Stomach smooth muscle (tissue), 2 donors: ENCODE measurements around the gene ARHGAP25.

Experiments
- H3K27ac ChIP-seq: one replicate; pipeline ENCODE4 v1.7.0; 2013; ENCODE audit warnings: mild to moderate bottlenecking, low read length, inconsistent platforms
- H3K27me3 ChIP-seq, 2 donors: one replicate each; pipeline ENCODE4 v1.7.0; 2013; ENCODE audit warnings: low read length in 2 of 2; ENCODE audit not compliant: insufficient read depth in 2 of 2, control insufficient read depth in 1 of 2
- H3K36me3 ChIP-seq, 2 donors: one replicate each; pipeline ENCODE4 v1.7.0; 2013; ENCODE audit warnings: low read length in 2 of 2; ENCODE audit not compliant: control insufficient read depth in 2 of 2, insufficient read depth in 2 of 2
- H3K4me1 ChIP-seq: one replicate; pipeline ENCODE4 v1.7.0; 2013; ENCODE audit warnings: low read length; ENCODE audit not compliant: control insufficient read depth, insufficient read depth
- H3K4me3 ChIP-seq, 2 donors: one replicate each; pipeline ENCODE4 v1.7.0; 2013; ENCODE audit warnings: low read length in 2 of 2
- H3K9ac ChIP-seq, 2 donors: one replicate each; pipeline ENCODE4 v1.7.0; 2013; ENCODE audit warnings: low read length in 2 of 2, mild to moderate bottlenecking in 1 of 2
- H3K9me3 ChIP-seq, 2 donors: one replicate each; pipeline ENCODE4 v1.7.0; 2013; ENCODE audit warnings: low read length in 2 of 2; ENCODE audit not compliant: control insufficient read depth in 2 of 2
- donor health status: healthy.
- donor health status: Pancreatic carcinoma.

ARHGAP25 gene

GRCh38 chr2:68720665-68721064 is 13.9 kb upstream of the ARHGAP25 start:
- H3K9me3 ChIP-seq: no peaks in the 10 kb centered on the region
- no peak overlapping the region for H3K27ac ChIP-seq
- H3K36me3 ChIP-seq: no peaks in the 10 kb centered on the region
- H3K27me3 ChIP-seq: no peaks in the 10 kb centered on the region
- no peak overlapping the region for H3K4me3 ChIP-seq
- no peaks in the 10 kb centered on the region for H3K4me1 ChIP-seq
- no peak overlapping the region for H3K9ac ChIP-seq

- H3K9ac ChIP-seq: no peak overlapping the region
- H3K36me3 ChIP-seq: no peaks in the 10 kb centered on the region
- H3K4me1 ChIP-seq: no peaks in the 10 kb centered on the region
- no peak overlapping the region for H3K4me3 ChIP-seq
- no peak overlapping the region for H3K27ac ChIP-seq
- no peaks in the 10 kb centered on the region for H3K9me3 ChIP-seq
- no peaks in the 10 kb centered on the region for H3K27me3 ChIP-seq
These were observed 13.0 kb upstream of the ARHGAP25 start for GRCh38 chr2:68721482-68722101.

- no peaks in the 10 kb centered on the region for H3K4me1 ChIP-seq
These were observed 11.9 kb upstream of the ARHGAP25 start for GRCh38 chr2:68722712-68723111.

GRCh38 chr2:68723181-68723580 is 11.4 kb upstream of the ARHGAP25 start:
- Histone ChIP-seq H3K4me3 (no peak overlapping the region), H3K27me3 (no peaks in the 10 kb centered on the region), H3K27ac (no peak overlapping the region), H3K36me3 (no peaks in the 10 kb centered on the region), H3K4me1 (no peaks in the 10 kb centered on the region), H3K9ac (no peak overlapping the region), H3K9me3 (no peaks in the 10 kb centered on the region)

More at GRCh38 chr2:68722712-68723111, 11.9 kb upstream of the ARHGAP25 start:
- Histone ChIP-seq H3K4me3 (no peak overlapping the region), H3K9ac (no peak overlapping the region), H3K27ac (no peak overlapping the region), H3K36me3 (no peaks in the 10 kb centered on the region), H3K27me3 (no peaks in the 10 kb centered on the region), H3K9me3 (no peaks in the 10 kb centered on the region)

- H3K4me3 ChIP-seq: no peak overlapping the region
- no peaks in the 10 kb centered on the region for H3K36me3 ChIP-seq
- H3K9ac ChIP-seq: no peak overlapping the region
- no peaks in the 10 kb centered on the region for H3K4me1 ChIP-seq
- H3K27ac ChIP-seq: no peak overlapping the region
- no peaks in the 10 kb centered on the region for H3K9me3 ChIP-seq
- no peaks in the 10 kb centered on the region for H3K27me3 ChIP-seq
These were observed 8.5 kb upstream of the ARHGAP25 start for GRCh38 chr2:68726100-68726499.

- H3K4me3 ChIP-seq: no peak overlapping the region
- no peak overlapping the region for H3K9ac ChIP-seq
- H3K27me3 ChIP-seq: no peaks in the 10 kb centered on the region
- no peaks in the 10 kb centered on the region for H3K9me3 ChIP-seq
- no peaks in the 10 kb centered on the region for H3K36me3 ChIP-seq
- H3K27ac ChIP-seq: no peak overlapping the region
- H3K4me1 ChIP-seq: no peaks in the 10 kb centered on the region
These were observed 7.8 kb upstream of the ARHGAP25 start for GRCh38 chr2:68726608-68727367.

- H3K4me3 ChIP-seq: no peak overlapping the region
- H3K36me3 ChIP-seq: no peaks in the 10 kb centered on the region
- H3K4me1 ChIP-seq: no peaks in the 10 kb centered on the region
- no peaks in the 10 kb centered on the region for H3K9me3 ChIP-seq
- no peaks in the 10 kb centered on the region for H3K27me3 ChIP-seq
- H3K9ac ChIP-seq: no peak overlapping the region
- no peak overlapping the region for H3K27ac ChIP-seq
These were observed 6.8 kb upstream of the ARHGAP25 start for GRCh38 chr2:68727683-68728375.

- H3K36me3 ChIP-seq: no peaks in the 10 kb centered on the region
- H3K27ac ChIP-seq: no peak overlapping the region
- H3K4me3 ChIP-seq: no peak overlapping the region
- no peak overlapping the region for H3K9ac ChIP-seq
- no peaks in the 10 kb centered on the region for H3K4me1 ChIP-seq
- no peaks in the 10 kb centered on the region for H3K27me3 ChIP-seq
- H3K9me3 ChIP-seq: no peaks in the 10 kb centered on the region
These were observed 3.8 kb upstream of the ARHGAP25 start for GRCh38 chr2:68730828-68731227.

- H3K27me3 ChIP-seq: no peaks in the 10 kb centered on the region
- no peak overlapping the region for H3K27ac ChIP-seq
- no peaks in the 10 kb centered on the region for H3K9me3 ChIP-seq
- no peak overlapping the region for H3K9ac ChIP-seq
- H3K4me3 ChIP-seq: no peak overlapping the region
- no peaks in the 10 kb centered on the region for H3K36me3 ChIP-seq
- H3K4me1 ChIP-seq: no peaks in the 10 kb centered on the region
These were observed 2.3 kb upstream of the ARHGAP25 start for GRCh38 chr2:68732036-68732932.

GRCh38 chr2:68733365-68733764 is 1.2 kb upstream of the ARHGAP25 start:
- no peak overlapping the region for H3K27ac ChIP-seq
- H3K36me3 ChIP-seq: no peaks in the 10 kb centered on the region
- H3K4me3 ChIP-seq: no peak overlapping the region
- no peaks in the 10 kb centered on the region for H3K27me3 ChIP-seq
- H3K9me3 ChIP-seq: no peaks in the 10 kb centered on the region
- no peak overlapping the region for H3K9ac ChIP-seq
- no peaks in the 10 kb centered on the region for H3K4me1 ChIP-seq
